ENCODE results near the gene COL8A2.

- TF ChIP-seq, protein P1, sequence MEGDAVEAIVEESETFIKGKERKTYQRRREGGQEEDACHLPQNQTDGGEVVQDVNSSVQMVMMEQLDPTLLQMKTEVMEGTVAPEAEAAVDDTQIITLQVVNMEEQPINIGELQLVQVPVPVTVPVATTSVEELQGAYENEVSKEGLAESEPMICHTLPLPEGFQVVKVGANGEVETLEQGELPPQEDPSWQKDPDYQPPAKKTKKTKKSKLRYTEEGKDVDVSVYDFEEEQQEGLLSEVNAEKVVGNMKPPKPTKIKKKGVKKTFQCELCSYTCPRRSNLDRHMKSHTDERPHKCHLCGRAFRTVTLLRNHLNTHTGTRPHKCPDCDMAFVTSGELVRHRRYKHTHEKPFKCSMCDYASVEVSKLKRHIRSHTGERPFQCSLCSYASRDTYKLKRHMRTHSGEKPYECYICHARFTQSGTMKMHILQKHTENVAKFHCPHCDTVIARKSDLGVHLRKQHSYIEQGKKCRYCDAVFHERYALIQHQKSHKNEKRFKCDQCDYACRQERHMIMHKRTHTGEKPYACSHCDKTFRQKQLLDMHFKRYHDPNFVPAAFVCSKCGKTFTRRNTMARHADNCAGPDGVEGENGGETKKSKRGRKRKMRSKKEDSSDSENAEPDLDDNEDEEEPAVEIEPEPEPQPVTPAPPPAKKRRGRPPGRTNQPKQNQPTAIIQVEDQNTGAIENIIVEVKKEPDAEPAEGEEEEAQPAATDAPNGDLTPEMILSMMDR (IDR thresholded peaks at IDR 0.05 in 4 of 5, conservative IDR thresholded peaks at IDR 0.05 in 1 of 5): no peak
- no peak for TF ChIP-seq POLR2A (IDR thresholded peaks at IDR 0.05)
Measured at GRCh38 chr1:36092166-36092797, 32.7 kb downstream of the COL8A2 start.
